Activated CD4-positive, CD25-positive, alpha-beta regulatory T cell (primary cell): ENCODE data around the gene C22orf39.

Experiments
- DNase-seq, 4 experiments: peaks; one replicate each; lab custom pipeline; 2025; lab: John Stamatoyannopoulos, UW

C22orf39 gene

GRCh38 chr22:19477321-19478044, 30.0 kb upstream of the C22orf39 start:
- DNase-seq: no peak

GRCh38 chr22:19476023-19476422, 28.5 kb upstream of the C22orf39 start:
- DNase-seq: no peak

GRCh38 chr22:19473578-19473977, 26.1 kb upstream of the C22orf39 start:
- DNase-seq: no peak

- no peak for DNase-seq
Measured at GRCh38 chr22:19472233-19472632, 24.7 kb upstream of the C22orf39 start.

- no peak for DNase-seq
Measured at GRCh38 chr22:19471572-19471971, 24.1 kb upstream of the C22orf39 start.

GRCh38 chr22:19470010-19470409, 22.5 kb upstream of the C22orf39 start:
- DNase-seq: no peak

GRCh38 chr22:19469421-19469820, 21.9 kb upstream of the C22orf39 start:
- no peak for DNase-seq

- DNase-seq: no peak
Measured at GRCh38 chr22:19467912-19468311, 20.4 kb upstream of the C22orf39 start.

GRCh38 chr22:19466848-19467752, 19.6 kb upstream of the C22orf39 start:
- DNase-seq: no peak

GRCh38 chr22:19466126-19466716, 18.7 kb upstream of the C22orf39 start:
- DNase-seq: no peak

GRCh38 chr22:19464975-19465374, 17.5 kb upstream of the C22orf39 start:
- no peak for DNase-seq

- DNase-seq: no peak
Measured at GRCh38 chr22:19464546-19464945, 17.0 kb upstream of the C22orf39 start.

GRCh38 chr22:19463491-19464469, 16.3 kb upstream of the C22orf39 start:
- no peak for DNase-seq

- DNase-seq: no peak
Measured at GRCh38 chr22:19463008-19463407, 15.5 kb upstream of the C22orf39 start.

- DNase-seq: no peak
Measured at GRCh38 chr22:19461506-19461905, 14.0 kb upstream of the C22orf39 start.

- DNase-seq: no peak
Measured at GRCh38 chr22:19460036-19460435, 12.5 kb upstream of the C22orf39 start.

- no peak for DNase-seq
Measured at GRCh38 chr22:19457828-19458428, 10.4 kb upstream of the C22orf39 start.

- no peak for DNase-seq
Measured at GRCh38 chr22:19456541-19456940, 9.0 kb upstream of the C22orf39 start.

- no peak for DNase-seq
Measured at GRCh38 chr22:19455585-19456370, 8.3 kb upstream of the C22orf39 start.

GRCh38 chr22:19455033-19455432, 7.5 kb upstream of the C22orf39 start:
- no peak for DNase-seq
